Activated CD8-positive, alpha-beta T cell treated with anti-CD3 and anti-CD28 coated beads, Interleukin-2, amount 10 ng/mL, durations not matched to agents 7 days and 5 days (primary cell): Measurements from ENCODE around the gene RPS19BP1. TPM values are rescaled to one million over a fixed set of nuclear protein-coding genes. Genes with fewer than 3 reads are reported as not detected.
"Not testable (repeated sequence)": the region's sequence is repeated elsewhere in the genome, so short reads cannot be mapped to it uniquely, and the experiment has no call there.

Experiments used
- ATAC-seq: fragments of 150-1000 bp; cut with Tn5 transposase; one replicate; pipeline ENCODE4 v1.10.0; 2021; ENCODE audit warnings: moderate library complexity
- CTCF ChIA-PET: fragments of 350-600 bp; sonication (Branson Sonifier 250); formaldehyde crosslinking; loops from one replicate; lab custom pipeline; 2021; ENCODE audit warnings: antibody characterized with exemption; lab: Charles Lee
- POLR2A ChIA-PET: fragments of 350-600 bp; sonication (Branson Sonifier 250); formaldehyde crosslinking; loops from one replicate; lab custom pipeline; 2021; ENCODE audit warnings: antibody characterized with exemption; lab: Charles Lee
- DNase-seq: peaks from one replicate; pipeline ENCODE4 v3.0.0-alpha.2; 2020
- H3K27ac Mint-ChIP-seq: one replicate; pipeline ENCODE4 v1.8.0; 2021; ENCODE audit warnings: mild to moderate bottlenecking, mixed read lengths
- H3K27me3 Mint-ChIP-seq: one replicate; pipeline ENCODE4 v1.8.0; 2021; ENCODE audit warnings: low read depth, mixed read lengths
- H3K36me3 Mint-ChIP-seq: one replicate; pipeline ENCODE4 v1.8.0; 2021; ENCODE audit warnings: low read depth, mixed read lengths
- H3K4me1 Mint-ChIP-seq: one replicate; pipeline ENCODE4 v1.8.0; 2021; ENCODE audit warnings: low read depth, mixed read lengths
- H3K4me3 Mint-ChIP-seq: one replicate; pipeline ENCODE4 v1.8.0; 2021; ENCODE audit warnings: mild to moderate bottlenecking, mixed read lengths
- H3K9me3 Mint-ChIP-seq: one replicate; pipeline ENCODE4 v1.8.0; 2022; ENCODE audit warnings: mixed read lengths; ENCODE audit not compliant: insufficient read depth
- total RNA-seq, 2 experiments: library from RNA; stranded (reverse); gene quantifications; one replicate each; pipeline ENCODE4 v1.2.3, GENCODE V29; 2021

Gene RPS19BP1
- total RNA-seq, 2 experiments from 2014 or later, result 80.1 to 80.2 TPM

DNA sequence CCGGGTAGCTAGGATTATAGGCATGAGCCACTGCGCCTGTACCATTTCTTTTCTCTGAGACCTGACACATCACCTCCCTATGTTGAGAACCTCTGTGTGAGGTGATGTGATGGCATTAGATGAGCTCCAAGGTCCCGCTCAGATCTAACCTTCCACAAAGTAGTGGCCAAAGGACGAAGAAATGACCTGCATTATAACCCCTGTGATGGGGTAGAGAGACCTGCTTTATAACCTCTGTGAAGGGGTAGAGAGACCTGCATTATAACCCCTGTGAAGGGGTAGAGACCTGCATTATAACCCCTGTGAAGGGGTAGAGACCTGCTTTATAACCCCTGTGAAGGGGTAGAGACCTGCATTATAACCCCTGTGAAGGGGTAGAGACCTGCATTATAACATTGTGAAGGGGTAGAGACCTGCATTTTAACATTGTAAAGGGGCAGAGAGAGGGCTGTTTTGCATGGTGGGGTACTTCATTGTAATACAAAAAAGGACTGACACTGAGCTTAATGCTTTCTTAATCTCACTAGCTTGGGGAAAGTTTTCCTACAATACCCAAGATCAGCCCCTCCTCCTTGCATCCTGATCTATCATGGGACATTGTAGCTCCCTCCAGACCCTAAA lies 21.9 kb downstream of the RPS19BP1 start:
- Mint-ChIP-seq H3K27me3 (no peaks in the 10 kb centered on the region), H3K9me3 (no peaks in the 10 kb centered on the region), H3K27ac (peak overlapping the region; percentile 8), H3K36me3 (peaks cover 75% of the 10 kb centered on the region), H3K4me1 (peaks cover 33% of the 10 kb centered on the region), H3K4me3 (no peak overlapping the region)
- ATAC-seq (no peak), DNase-seq (no peak)
- CTCF ChIA-PET, result interaction anchor here (1.2 to 3.1 kb wide), 3 partner anchors 9 to 17 kb away, joined by 4 to 11 read pairs (median 10); partner anchors contain the start of gene ATF4
- POLR2A ChIA-PET, result interaction anchor here (1.6 kb wide), 1 partner anchor 10 kb away, joined by 8 read pairs; the partner anchor contains the start of gene ATF4

DNA sequence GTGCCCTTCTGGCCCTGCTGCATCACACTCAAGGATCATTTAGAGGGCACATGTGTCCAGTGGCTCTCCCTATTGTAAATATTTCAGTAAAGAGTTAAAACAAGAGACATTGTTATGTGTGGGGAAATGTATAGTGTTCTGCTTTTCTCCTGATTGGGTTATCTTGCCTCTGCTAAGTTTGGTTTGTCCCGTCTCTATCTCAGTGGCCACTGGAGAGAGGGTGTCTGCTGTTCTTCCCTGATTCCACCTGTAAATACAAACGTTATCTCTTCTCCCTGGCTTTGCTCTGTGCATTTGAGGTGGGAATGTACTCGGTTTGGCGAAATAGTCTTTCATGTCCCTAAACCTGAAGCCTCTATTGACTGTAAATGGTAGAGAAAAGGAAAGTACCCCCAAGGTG lies 24.2 kb downstream of the RPS19BP1 start:
- H3K4me3 Mint-ChIP-seq, result no peak overlapping the region
- CTCF ChIA-PET, result interaction anchor here (1.1 to 3.8 kb wide), 2 partner anchors 12 to 21 kb away, joined by 4 to 17 read pairs; no protein-coding TSS in a partner anchor
- no peak overlapping the region for H3K27ac Mint-ChIP-seq
- no peaks in the 10 kb centered on the region for H3K9me3 Mint-ChIP-seq
- POLR2A ChIA-PET, result interaction anchor here (2.0 kb wide), 1 partner anchor 12 kb away, joined by 15 read pairs; the partner anchor contains the start of gene ATF4
- H3K36me3 Mint-ChIP-seq, result peaks cover 70% of the 10 kb centered on the region
- no peak for ATAC-seq
- H3K27me3 Mint-ChIP-seq, result no peaks in the 10 kb centered on the region
- peaks cover 34% of the 10 kb centered on the region for H3K4me1 Mint-ChIP-seq
- DNase-seq, result no peak

DNA sequence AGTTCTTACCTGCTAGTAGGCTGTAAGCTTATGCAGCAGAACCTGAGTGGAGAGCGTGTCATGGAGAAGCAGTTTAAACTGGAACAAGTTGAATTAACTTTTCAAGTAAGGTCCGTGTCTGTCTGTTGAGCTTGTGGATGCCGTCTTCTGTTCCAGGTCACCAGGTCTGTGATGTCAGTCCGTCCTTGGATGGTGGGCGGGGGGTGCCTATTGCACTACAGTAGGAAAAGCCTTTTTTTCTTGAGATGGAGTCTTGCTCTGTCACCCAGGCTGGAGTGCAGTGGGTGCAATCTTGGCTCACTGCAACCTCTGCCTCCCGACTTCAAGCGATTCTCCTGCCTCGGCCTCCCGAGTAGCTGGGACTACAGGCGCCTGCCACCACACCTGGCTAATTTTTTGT lies 25.5 kb downstream of the RPS19BP1 start:
- not testable (repeated sequence) for ATAC-seq, H3K27ac Mint-ChIP-seq
- H3K36me3 Mint-ChIP-seq, result peaks cover 65% of the 10 kb centered on the region

DNA sequence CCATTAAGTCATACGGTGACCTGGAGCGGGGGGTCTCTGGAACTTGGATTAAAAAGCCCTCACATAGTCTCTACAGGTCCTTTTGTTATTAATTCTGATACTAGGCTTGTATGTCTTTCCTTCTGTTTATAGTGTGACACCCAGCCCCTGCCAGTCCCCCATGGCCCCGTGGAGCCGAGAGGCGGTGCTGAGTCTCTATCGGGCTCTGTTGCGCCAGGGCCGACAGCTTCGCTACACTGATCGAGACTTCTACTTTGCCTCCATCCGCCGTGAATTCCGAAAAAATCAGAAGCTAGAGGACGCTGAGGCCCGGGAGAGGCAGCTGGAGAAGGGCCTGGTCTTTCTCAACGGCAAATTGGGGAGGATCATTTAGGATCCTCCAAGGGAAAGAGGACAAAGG lies 28.5 kb downstream of the RPS19BP1 start:
- peaks cover 40% of the 10 kb centered on the region for H3K4me1 Mint-ChIP-seq
- POLR2A ChIA-PET, result interaction anchor here (4.3 kb wide), 1 partner anchor 16 kb away, joined by 43 read pairs; the partner anchor contains the start of gene ATF4
- CTCF ChIA-PET, result interaction anchor here (0.7 to 4.2 kb wide), 2 partner anchors 25 to 27 kb away, joined by 3 to 31 read pairs; no protein-coding TSS in a partner anchor
- H3K27ac Mint-ChIP-seq, result no peak overlapping the region
- DNase-seq, result no peak
- ATAC-seq, result no peak
- H3K27me3 Mint-ChIP-seq, result peaks cover 3% of the 10 kb centered on the region
- H3K36me3 Mint-ChIP-seq, result peaks cover 43% of the 10 kb centered on the region
- peak overlapping the region; percentile 98 for H3K4me3 Mint-ChIP-seq
- H3K9me3 Mint-ChIP-seq, result no peaks in the 10 kb centered on the region

More for the DNA sequence above, 25.5 kb downstream of the RPS19BP1 start:
- ChIA-PET POLR2A (interaction anchor here (2.0 kb wide), 1 partner anchor 13 kb away, joined by 15 read pairs; the partner anchor contains the start of gene ATF4), CTCF (interaction anchor here (0.8 to 3.8 kb wide), 3 partner anchors 10 to 22 kb away, joined by 3 to 17 read pairs (median 4); no protein-coding TSS in a partner anchor)
- not testable (repeated sequence) for DNase-seq, H3K9me3 Mint-ChIP-seq, H3K27me3 Mint-ChIP-seq, H3K4me3 Mint-ChIP-seq
- peaks cover 37% of the 10 kb centered on the region for H3K4me1 Mint-ChIP-seq

DNA sequence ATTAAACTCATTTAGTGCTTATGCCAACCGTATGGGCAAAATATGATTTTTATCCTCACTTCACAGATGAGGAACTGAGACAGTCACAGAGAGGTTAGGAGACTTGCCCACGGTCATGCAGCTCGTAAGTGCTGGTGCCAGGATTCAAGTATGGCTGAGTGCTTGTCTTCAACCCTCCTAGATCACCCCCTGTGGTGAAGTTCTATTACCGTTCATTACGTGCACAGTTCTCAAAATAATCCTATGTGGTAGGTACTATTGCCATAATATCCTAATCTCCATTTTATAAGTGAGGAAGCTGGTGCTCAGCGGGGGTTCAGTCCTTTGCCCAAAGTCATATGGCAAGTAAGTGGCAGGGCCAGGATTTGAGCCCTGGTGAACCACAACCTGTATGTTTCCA lies 28.9 kb downstream of the RPS19BP1 start:
- H3K27ac Mint-ChIP-seq, result peak overlapping the region; percentile 32
- ChIA-PET CTCF (interaction anchor here (0.7 to 4.2 kb wide), 4 partner anchors 10 to 28 kb away, joined by 3 to 31 read pairs (median 16); no protein-coding TSS in a partner anchor), POLR2A (interaction anchor here (4.3 kb wide), 1 partner anchor 17 kb away, joined by 43 read pairs; the partner anchor contains the start of gene ATF4)
- ATAC-seq (no peak), DNase-seq (no peak)
- peaks cover 6% of the 10 kb centered on the region for H3K27me3 Mint-ChIP-seq
- H3K4me3 Mint-ChIP-seq, result peak overlapping the region; percentile 98
- H3K4me1 Mint-ChIP-seq, result peaks cover 39% of the 10 kb centered on the region
- H3K36me3 Mint-ChIP-seq, result peaks cover 40% of the 10 kb centered on the region
- H3K9me3 Mint-ChIP-seq, result no peaks in the 10 kb centered on the region

DNA sequence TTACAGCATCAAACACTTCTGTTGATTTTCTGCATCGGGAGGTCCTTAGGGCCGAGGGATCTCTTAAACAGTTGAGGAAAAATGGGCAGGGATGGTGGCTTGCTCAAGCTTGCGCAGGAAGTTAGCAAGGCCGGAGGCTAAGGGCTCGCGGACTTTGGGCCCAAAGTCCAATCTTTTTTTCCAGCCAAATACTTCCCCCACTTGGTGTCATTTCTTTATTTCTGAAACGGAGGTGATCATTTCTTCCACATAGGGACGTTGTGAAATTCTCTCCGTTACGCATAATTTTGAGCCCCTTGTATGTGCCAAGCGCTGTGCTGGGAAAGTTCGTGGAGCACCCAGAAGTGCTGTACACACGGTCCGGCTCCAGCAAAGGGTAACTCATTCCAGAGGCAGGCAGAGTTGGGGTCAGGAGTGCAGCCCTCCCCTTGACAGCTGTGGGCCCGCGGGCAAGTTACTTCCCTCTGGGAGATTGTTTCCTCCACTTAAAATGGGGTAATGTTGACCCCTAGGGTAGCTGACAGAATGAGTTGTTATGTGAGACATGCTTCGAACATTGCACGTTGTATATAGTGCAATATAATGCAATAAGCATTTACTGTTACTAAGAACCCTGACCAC lies 29.6 kb downstream of the RPS19BP1 start:
- ATAC-seq, result no peak
- Mint-ChIP-seq H3K27ac (peak overlapping the region; percentile 84), H3K4me3 (peak overlapping the region; percentile 98), H3K27me3 (peaks cover 6% of the 10 kb centered on the region), H3K4me1 (peaks cover 36% of the 10 kb centered on the region), H3K36me3 (peaks cover 35% of the 10 kb centered on the region), H3K9me3 (no peaks in the 10 kb centered on the region)
- ChIA-PET POLR2A (interaction anchor here (0.6 to 4.3 kb wide), 6 partner anchors 9 to 541 kb away, joined by 3 to 43 read pairs (median 7); partner anchors contain the start of genes ATF4 and TAB1), CTCF (interaction anchor here (2.0 to 4.2 kb wide), 3 partner anchors 9 to 26 kb away, joined by 6 to 31 read pairs (median 27); no protein-coding TSS in a partner anchor)
- DNase-seq, result no peak

DNA sequence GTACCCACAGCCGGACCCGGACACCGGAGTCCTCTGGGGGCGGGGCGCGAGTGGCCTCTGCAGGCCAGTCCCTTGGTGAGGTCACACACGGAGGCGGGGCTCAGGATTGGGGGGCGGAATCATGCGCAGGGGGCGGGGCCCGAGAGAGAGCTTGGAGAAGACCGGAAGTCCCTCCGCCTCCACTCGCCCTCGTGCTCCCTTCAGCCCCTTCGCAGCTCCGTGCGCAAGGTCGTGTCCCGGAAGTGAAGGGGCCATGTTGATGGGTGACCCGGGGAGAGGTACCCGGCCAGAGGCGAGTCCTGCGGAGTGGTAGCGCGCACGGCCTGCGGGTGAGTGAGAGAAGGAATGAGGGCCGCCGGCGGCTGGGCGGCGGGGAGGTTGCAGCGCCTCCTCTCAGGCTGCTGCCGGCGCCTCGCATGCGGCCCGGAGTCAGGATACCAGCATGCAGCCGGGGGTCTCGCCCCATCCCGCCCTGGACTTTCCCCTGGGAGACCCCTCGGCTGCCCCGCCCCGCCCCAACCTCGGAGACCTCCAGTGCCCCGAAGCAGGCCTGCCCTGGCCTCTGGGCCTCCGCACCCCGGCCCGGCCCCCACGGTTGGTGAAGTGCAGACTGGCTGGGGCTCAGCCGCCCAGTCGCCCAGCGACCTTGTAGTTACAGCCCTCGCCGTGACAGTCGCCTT lies 30.3 kb downstream of the RPS19BP1 start, which contains the start of gene MIEF1:
Gene MIEF1 (plus strand): TSS at position 182 of the 680 bp plus-strand sequence. CDS start 9,005 bp downstream, outside the sequence.
- H3K4me1 Mint-ChIP-seq, result peaks cover 41% of the 10 kb centered on the region
- peak within 1 kb of the TSS; percentile 98 for H3K4me3 Mint-ChIP-seq
- peak; percentile 95 for DNase-seq

DNA sequence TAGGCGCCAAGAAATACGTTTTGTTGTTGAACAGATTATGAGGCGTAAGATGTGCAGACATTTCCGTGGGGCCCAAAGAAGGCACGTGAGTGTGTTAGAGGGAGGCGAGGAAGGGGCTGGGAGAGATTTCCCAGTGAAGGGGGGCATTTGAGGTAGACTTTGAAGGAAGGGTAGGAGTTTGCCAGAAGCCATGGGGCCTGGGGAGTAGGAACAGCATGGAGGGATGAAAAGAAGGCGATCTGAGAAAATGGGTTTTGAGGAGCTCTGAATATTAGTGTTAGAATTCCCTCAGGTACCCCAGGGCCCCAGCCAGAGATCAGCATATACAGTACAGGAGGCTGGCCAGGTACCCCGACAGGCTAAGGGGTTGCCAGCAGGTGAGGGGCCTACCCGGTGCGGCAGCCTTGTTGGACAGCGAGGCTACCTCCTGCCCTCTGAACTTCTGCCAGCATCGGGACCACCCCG lies 30.9 kb downstream of the RPS19BP1 start:
- DNase-seq (no peak), ATAC-seq (no peak)
- Mint-ChIP-seq H3K36me3 (peaks cover 31% of the 10 kb centered on the region), H3K27ac (peak overlapping the region; percentile 97), H3K27me3 (peaks cover 6% of the 10 kb centered on the region), H3K4me1 (peaks cover 39% of the 10 kb centered on the region), H3K4me3 (peak overlapping the region; percentile 98), H3K9me3 (no peaks in the 10 kb centered on the region)
- ChIA-PET CTCF (interaction anchor here (0.6 to 4.2 kb wide), 12 partner anchors 8 to 171 kb away, joined by 3 to 31 read pairs (median 4); partner anchors contain the start of genes ATF4 and TAB1), POLR2A (interaction anchor here (0.7 to 4.3 kb wide), 11 partner anchors 8 to 543 kb away, joined by 3 to 43 read pairs (median 5); partner anchors contain the start of genes ATF4 and TAB1)

More for the DNA sequence above, 30.3 kb downstream of the RPS19BP1 start, which contains the start of gene MIEF1:
- peak; percentile 98 for ATAC-seq
- ChIA-PET POLR2A (interaction anchor here (0.6 to 4.3 kb wide), 12 partner anchors 8 to 542 kb away, joined by 3 to 43 read pairs (median 5); partner anchors contain the start of genes ATF4 and TAB1), CTCF (interaction anchor here (0.6 to 4.2 kb wide), 11 partner anchors 8 to 171 kb away, joined by 3 to 31 read pairs (median 4); partner anchors contain the start of genes ATF4 and TAB1)
- Mint-ChIP-seq H3K36me3 (peaks cover 35% of the 10 kb centered on the region), H3K27ac (peak within 1 kb of the TSS; percentile 97), H3K27me3 (peaks cover 6% of the 10 kb centered on the region), H3K9me3 (no peaks in the 10 kb centered on the region)

DNA sequence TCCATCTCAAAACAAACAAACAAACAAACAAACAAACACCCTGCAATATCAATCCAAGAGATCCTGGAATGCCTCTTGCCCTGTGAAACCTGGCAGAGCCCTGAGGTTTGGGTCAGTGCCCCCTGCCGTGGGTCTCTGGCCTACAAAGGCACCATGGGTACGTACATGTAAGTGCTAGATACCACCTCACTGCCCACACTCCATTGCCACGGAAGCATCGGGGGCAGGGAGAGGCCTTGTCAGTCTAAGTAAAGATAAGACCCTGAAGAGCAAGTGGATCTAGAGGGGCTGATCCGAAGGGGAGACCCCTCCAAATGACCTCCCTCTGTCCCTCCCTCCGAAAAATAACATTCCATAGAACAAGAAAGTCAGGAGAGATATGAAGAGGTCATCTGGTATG lies 32.4 kb downstream of the RPS19BP1 start:
- DNase-seq, result no peak
- Mint-ChIP-seq H3K36me3 (peaks cover 16% of the 10 kb centered on the region), H3K27ac (no peak overlapping the region), H3K4me3 (no peak overlapping the region), H3K9me3 (no peaks in the 10 kb centered on the region), H3K27me3 (peaks cover 6% of the 10 kb centered on the region), H3K4me1 (peaks cover 35% of the 10 kb centered on the region)
- CTCF ChIA-PET, result interaction anchor here (1.4 to 3.8 kb wide), 2 partner anchors 14 to 29 kb away, joined by 4 to 27 read pairs; no protein-coding TSS in a partner anchor
- ATAC-seq, result no peak
- POLR2A ChIA-PET, result interaction anchor here (4.3 kb wide), 1 partner anchor 20 kb away, joined by 43 read pairs; the partner anchor contains the start of gene ATF4

DNA sequence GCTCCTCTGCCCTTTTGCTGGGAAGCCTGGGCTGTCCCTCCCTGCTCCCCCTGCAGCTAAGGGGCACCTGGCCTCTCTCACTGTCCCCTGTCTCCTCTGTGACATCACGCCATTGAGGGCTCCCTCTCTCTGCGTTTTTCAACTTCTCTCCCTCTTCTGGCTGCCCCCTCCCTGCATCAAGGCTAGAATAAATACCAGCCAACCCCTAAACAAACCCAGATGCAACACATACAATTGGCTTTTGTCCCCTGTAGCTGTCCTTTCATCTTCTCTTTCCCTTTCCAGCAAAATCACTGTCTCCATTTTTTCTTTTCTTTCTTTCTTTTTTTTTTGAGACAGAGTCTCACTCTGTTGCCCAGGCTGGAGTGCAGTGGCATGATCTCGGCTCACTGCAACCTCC lies 33.7 kb downstream of the RPS19BP1 start:
- DNase-seq, result no peak
- CTCF ChIA-PET, result interaction anchor here (1.4 to 10.2 kb wide), 3 partner anchors 9 to 30 kb away, joined by 4 to 264 read pairs (median 4); no protein-coding TSS in a partner anchor
- no peak for ATAC-seq
- Mint-ChIP-seq H3K27ac (no peak overlapping the region), H3K4me1 (peaks cover 36% of the 10 kb centered on the region), H3K27me3 (peaks cover 6% of the 10 kb centered on the region), H3K9me3 (no peaks in the 10 kb centered on the region), H3K4me3 (no peak overlapping the region), H3K36me3 (peaks cover 8% of the 10 kb centered on the region)
- POLR2A ChIA-PET, result interaction anchor here (0.6 to 1.0 kb wide), 3 partner anchors 17 to 23 kb away, joined by 3 read pairs; partner anchors contain the start of gene ATF4
